Stimulated activated naive CD8-positive, alpha-beta T cell treated with anti-CD3 and anti-CD28 coated beads, Interleukin-15, amount 100 ng/mL, for 72 hours (primary cell): Measurements from ENCODE around the gene CCDC134.
"Not testable (repeated sequence)": the region's sequence is repeated elsewhere in the genome, so short reads cannot be mapped to it uniquely, and the experiment has no call there.

Experiments
- ATAC-seq: fragments of 150-1000 bp; cut with Tn5 transposase; 2 replicates; pipeline ENCODE4 v1.10.0; 2021; ENCODE audit warnings: mild to moderate bottlenecking, moderate library complexity
- DNase-seq, 2 donors: peaks; one replicate each; pipeline ENCODE4 v3.0.0; 2021 to 2022
- H3K27ac Mint-ChIP-seq, 2 donors: one replicate each; pipeline ENCODE4 v1.8.0; 2022; ENCODE audit warnings: mild to moderate bottlenecking in 2 of 2, mixed read lengths in 2 of 2, moderate library complexity in 2 of 2
- H3K27me3 Mint-ChIP-seq: one replicate; pipeline ENCODE4 v1.8.0; 2022; ENCODE audit warnings: mixed read lengths
- H3K4me1 Mint-ChIP-seq: one replicate; pipeline ENCODE4 v1.8.0; 2022; ENCODE audit warnings: mild to moderate bottlenecking, mixed read lengths
- H3K4me3 Mint-ChIP-seq, 2 donors: one replicate each; pipeline ENCODE4 v1.8.0; 2022; ENCODE audit warnings: mild to moderate bottlenecking in 2 of 2, mixed read lengths in 2 of 2, moderate library complexity in 1 of 2
- H3K9me3 Mint-ChIP-seq, 2 donors: one replicate each; pipeline ENCODE4 v1.8.0; 2022; ENCODE audit warnings: mixed read lengths in 2 of 2

The CCDC134 gene

DNA sequence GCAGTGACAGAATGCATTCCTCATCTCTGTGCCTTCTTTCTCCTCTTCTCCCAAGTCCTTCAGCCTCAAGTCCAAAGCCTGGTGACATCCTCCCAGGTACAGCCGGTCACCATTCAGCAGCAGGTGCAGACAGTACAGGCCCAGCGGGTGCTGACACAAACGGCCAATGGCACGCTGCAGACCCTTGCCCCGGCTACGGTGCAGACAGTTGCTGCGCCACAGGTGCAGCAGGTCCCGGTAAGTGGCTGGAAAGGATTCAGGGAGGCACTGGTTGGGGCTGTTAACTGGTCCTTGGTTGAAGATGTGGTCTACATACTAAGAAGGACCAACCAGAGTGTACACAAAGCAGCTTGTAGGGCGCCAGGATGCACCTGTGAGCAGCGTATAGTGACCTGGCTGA lies 68.1 kb downstream of the CCDC134 start:
- no peak overlapping the region for H3K27ac Mint-ChIP-seq
- DNase-seq = no peak
- H3K4me3 Mint-ChIP-seq = no peak overlapping the region
- H3K4me1 Mint-ChIP-seq = peaks cover 53% of the 10 kb centered on the region
- no peaks in the 10 kb centered on the region for H3K9me3 Mint-ChIP-seq
- no peaks in the 10 kb centered on the region for H3K27me3 Mint-ChIP-seq
- no peak for ATAC-seq

DNA sequence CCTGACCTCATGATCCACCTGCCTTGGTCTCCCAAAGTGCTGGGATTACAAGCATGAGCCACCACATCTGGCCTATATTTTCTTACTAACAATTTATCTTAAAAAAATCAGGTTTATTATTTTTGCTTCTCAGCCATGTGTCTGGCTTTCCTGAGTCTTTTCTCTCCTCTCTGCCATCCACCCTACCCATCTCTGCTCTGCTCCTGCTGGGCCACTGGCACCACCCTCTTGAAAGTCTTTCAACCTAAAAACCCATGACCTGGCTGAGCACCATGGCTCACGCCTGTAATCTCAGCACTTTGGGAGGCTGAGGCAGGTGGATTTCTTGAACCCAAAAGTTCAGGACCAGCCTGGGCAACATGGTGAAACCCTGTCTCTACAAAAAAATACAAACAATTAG lies 69.6 kb downstream of the CCDC134 start:
- not testable (repeated sequence) for H3K27ac Mint-ChIP-seq, ATAC-seq, DNase-seq, H3K27me3 Mint-ChIP-seq, H3K4me3 Mint-ChIP-seq, H3K9me3 Mint-ChIP-seq
- H3K4me1 Mint-ChIP-seq = peaks cover 57% of the 10 kb centered on the region

DNA sequence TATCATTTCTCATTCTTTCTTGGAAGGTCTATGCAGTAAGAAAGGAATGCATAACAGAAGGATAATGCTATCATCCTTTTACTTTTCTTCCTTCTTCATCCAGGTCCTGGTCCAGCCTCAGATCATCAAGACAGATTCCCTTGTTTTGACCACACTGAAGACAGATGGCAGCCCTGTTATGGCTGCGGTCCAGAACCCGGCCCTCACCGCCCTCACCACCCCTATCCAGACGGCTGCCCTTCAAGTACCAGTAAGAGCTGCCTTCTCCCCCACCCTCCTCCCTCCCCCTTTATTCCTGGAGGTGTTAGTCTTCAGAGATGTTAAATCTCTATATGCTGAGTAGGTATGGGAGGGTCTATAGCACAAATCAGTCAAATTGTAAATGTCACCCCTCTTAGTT lies 70.3 kb downstream of the CCDC134 start:
- H3K27ac Mint-ChIP-seq = no peak overlapping the region
- no peaks in the 10 kb centered on the region for H3K9me3 Mint-ChIP-seq
- H3K27me3 Mint-ChIP-seq = no peaks in the 10 kb centered on the region
- no peak for ATAC-seq
- H3K4me3 Mint-ChIP-seq = no peak overlapping the region
- no peak for DNase-seq
- H3K4me1 Mint-ChIP-seq = peaks cover 57% of the 10 kb centered on the region

DNA sequence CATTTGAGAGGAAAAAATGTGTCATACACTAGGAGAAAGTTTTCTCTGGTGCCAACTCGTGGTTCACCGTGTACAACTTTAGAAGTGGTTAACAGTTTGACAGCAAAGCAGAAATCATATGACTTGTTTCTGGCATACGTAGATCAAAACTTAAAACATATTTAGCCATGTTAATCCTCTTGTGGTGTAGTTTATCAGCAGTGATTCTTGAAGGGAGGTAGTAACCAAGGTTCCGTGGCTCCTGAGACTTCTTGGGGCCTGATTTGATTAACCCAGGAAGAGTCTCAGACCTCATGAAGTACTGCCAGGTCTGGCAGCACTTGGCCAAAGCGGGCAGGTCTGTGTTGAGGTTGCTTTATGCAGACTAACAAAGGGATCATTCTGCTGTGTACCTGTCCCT lies 72.9 kb downstream of the CCDC134 start:
- peak overlapping the region; percentile 39 to 54 for H3K4me3 Mint-ChIP-seq
- DNase-seq (peak; percentile 27 to 57), ATAC-seq (peak; percentile 98)
- no peaks in the 10 kb centered on the region for H3K9me3 Mint-ChIP-seq
- no peaks in the 10 kb centered on the region for H3K27me3 Mint-ChIP-seq
- H3K27ac Mint-ChIP-seq = peak overlapping the region; percentile 86 to 90
- peaks cover 68% of the 10 kb centered on the region for H3K4me1 Mint-ChIP-seq

DNA sequence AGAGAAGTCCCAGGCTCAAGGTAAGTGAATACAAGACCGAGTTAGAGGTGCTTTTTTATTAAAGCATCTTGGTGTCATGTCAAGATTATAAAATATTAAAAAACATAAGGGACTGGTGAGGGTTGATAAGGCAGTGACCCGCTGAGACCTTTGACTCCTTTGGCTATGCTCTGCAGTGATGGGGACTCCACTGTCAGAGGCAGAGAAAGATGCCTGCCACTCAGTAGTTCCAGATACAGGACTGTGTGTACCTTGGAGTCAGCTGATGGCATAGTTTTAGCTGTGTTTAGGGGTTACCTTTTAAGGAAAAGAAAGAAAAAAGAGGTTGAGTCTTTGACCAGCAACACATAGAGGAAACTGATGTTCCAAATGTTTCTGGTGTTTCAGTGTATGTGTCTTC lies 73.6 kb downstream of the CCDC134 start:
- H3K9me3 Mint-ChIP-seq = no peaks in the 10 kb centered on the region
- H3K27me3 Mint-ChIP-seq = no peaks in the 10 kb centered on the region
- no peak overlapping the region for H3K4me3 Mint-ChIP-seq
- H3K27ac Mint-ChIP-seq = peak overlapping the region; percentile 40 to 44
- peaks cover 68% of the 10 kb centered on the region for H3K4me1 Mint-ChIP-seq
- ATAC-seq = no peak
- no peak for DNase-seq

DNA sequence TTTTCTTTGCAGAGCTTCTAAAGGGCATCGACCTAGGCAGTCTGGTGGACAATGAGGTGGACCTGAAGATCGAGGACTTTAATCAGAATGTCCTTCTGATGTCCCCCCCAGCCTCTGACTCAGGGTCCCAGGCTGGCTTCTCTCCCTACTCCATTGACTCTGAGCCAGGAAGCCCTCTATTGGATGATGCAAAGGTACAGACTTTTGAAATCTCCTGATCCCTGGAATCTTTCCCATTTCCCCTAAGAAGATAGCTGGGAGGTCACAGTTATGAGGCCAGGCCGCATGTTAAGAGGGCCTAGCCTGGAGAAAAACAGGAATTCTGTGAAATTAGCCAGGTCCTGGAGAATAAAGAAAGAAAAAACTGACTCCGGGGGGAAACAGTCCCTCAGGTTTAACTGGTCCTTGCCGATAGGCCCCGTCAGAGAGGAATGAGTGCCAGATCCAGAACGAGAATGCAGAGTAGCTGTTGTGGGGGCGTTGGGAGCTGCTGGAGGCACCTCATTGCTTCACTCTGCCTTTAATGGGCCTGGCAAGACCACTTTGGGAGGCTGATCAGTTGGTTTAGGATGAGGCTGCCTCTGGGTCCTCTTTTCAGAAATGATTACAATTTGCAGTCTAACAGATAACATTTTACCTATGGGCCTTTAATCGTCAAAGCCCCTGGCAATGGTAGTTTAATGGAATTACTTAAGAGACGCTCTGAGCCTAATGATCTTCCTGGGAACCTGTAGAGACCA lies 75.2 kb downstream of the CCDC134 start:
- ATAC-seq (no peak), DNase-seq (no peak)
- Mint-ChIP-seq H3K27me3 (no peaks in the 10 kb centered on the region), H3K27ac (no peak overlapping the region), H3K4me1 (peaks cover 68% of the 10 kb centered on the region), H3K9me3 (no peaks in the 10 kb centered on the region), H3K4me3 (no peak overlapping the region)
